Stimulated activated CD8-positive, alpha-beta memory T cell treated with anti-CD3 and anti-CD28 coated beads, Interleukin-2, amount 100 ng/mL, for 1 hour (primary cell): ENCODE data around the gene RAB8A.
A peak's percentile ranks its signal among the peaks of the same experiment; 100 is the strongest.
"Not testable (repeated sequence)": the region's sequence is repeated elsewhere in the genome, so short reads cannot be mapped to it uniquely, and the experiment has no call there.

Source experiments
- DNase-seq, 2 donors: peaks; one replicate each; pipeline ENCODE4 v3.0.0-alpha.2; 2020; ENCODE audit warnings: low read depth in 2 of 2

The RAB8A gene

DNA sequence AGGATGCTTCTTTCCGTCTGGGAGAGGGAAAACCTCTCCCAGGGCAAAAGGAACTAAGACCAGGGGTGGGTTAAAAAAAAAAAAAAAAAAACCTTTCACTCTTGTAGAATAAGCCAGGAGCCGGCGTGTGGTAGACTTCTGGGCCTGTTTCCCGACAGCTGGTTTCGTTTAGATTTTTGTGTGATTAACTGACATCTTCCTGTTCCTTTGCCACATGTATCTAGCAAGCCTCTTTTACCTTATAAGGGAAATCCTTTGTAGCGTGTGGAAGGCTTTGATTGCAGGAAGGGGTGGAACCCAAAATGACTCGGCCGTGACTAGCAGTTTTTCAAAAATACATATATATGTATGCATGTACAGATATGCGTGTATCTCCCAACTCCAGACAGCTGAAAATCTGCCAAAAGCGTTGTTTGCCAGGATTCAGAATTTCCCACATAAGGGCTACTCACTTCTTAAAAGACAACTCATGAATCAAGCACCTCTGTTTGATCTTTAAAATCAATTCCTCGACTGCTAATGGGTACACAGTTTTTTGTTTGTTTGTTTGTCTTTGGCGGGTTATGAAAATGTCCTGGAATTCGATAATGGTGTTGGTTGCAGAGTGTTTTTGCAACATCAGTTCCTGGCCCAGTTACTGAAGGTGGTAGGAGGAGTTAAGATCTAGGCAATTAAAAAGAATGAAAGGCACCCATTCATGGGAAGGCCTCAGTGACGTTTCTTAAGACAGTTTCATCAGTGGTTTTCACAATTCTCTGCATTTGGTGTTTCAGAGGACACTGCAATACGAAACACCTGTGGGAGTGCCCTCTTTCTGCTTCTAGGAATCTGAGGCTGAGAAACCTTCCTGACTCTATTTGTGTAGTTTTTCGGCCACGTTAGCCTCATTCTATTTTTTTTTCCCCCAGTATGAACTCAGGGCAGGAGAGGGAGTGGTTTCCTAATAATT, 32.7 kb upstream of the RAB8A start:
- DNase-seq = peak in 1 of 2 donors; percentile 41

GRCh38 chr19:16084067-16084685, 27.5 kb upstream of the RAB8A start:
- no peak for DNase-seq

DNA sequence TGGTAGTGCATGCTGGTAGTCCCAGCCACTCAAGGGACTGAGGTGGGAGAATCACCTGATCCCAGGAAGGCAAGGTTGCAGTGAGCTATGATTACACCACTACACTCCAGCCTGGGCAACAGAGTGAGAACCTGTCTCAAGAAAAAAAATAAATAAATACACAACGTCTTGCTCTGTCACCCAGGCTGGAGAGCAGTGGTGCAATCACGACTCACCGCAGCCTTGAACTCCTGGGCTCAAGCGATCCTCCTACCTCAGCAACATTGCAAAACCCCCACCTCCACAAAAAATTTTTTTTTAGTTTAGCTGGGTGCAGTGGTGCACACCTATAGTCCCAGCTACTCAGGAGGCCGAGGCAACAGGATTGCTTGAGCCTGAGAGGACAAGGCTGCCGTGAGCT, 26.6 kb upstream of the RAB8A start:
- no peak for DNase-seq

DNA sequence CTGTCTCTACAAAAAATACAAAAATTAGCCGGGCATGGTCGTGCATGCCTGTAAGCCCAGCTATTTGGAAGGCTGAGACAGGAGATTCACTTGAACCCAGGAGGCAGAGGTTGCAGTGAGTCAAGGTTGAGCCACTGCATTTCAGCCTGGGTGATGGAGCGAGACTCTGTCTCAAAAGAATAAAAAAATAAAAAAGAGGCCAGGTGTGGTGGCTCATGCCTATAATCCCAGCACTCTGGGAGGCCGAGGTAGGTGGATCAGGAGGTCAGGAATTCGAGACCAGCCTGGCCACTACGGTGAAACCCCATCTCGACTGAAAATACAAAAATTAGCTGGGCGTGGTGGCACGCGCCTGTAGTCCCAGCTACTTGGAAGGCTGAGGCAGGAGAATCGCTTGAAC, 24.3 kb upstream of the RAB8A start:
- DNase-seq = not testable (repeated sequence)

- DNase-seq = no peak
Measured at GRCh38 chr19:16087940-16088339, 23.7 kb upstream of the RAB8A start.

GRCh38 chr19:16088351-16089009, 23.2 kb upstream of the RAB8A start:
- no peak for DNase-seq

- no peak for DNase-seq
Measured at GRCh38 chr19:16089010-16089846, 22.5 kb upstream of the RAB8A start.

DNA sequence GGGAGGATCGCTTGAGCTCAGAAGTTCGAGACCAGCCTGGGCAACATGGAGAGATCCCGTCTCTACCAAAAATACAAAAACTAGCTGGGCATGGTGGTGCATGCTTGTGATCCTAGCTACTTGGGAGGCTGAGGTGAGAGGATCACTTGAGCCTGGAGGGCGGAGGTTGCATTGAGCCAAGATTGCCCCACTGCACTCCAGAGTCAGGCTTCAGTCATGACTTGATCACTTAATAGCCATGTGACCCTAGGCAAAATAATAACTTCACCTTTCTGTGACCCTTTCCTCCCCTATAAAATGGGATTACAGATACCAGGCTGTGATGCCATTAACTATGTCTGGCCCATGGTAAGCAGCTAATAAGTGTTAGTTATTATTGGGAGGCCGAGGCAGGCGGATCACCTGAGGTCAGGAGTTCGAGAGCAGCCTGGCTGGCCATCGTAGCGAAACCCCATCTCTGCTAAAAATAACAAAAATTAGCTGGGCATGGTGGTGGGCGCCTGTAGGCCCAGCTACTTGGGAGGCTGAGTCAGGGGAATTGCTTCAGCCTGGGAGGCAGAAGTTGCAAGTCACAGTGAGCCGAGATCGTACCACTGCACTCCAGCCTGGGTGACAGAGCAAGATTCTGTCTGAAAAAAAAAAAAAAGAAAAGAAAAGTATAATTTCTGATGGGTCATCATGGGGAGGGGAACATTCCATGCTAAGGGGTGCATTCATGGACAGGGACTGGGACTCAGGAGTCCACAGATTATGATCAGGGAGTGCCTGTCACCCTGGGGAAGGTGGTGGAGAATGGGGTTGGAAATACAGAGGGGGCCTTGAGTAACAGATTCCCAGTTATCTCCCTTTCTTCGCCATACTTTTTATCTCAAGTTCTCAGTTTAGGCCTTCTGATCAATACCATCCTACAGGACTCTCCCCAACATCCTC, 19.9 kb upstream of the RAB8A start:
- no peak for DNase-seq

DNA sequence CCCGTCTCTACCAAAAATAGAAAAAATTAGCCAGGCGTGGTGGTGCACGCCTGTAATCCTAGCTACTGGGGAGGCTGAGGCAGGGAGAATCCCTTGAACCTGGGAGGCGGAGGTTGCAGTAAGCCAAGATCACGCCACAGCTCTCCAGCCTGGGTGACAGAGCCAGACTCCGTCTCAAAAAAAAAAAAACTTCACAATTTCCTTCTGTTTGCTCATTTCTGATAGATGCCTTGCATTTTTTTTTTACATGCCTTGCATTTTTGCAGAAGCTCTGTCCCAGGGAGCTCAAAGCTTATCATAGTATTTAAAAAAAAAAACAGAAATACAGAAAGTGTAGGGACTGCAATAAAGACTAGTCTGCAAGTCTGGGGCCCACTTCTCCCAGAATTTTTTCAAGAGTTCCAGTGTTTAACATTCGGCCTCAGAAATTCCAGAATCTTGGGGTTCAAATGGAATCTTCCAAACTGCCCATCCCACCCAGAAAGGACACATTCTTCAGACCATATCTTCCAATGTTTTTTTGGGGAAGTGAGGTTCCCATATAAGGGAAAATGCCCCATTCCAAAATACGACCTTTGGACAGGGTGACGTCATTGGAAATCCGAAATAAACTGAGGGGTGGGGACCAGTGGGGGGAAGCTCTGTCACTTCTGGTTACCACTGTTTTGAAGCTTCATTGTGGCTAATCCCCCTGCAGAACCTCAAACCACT, 17.2 kb upstream of the RAB8A start:
- no peak for DNase-seq

GRCh38 chr19:16095071-16095571, 16.6 kb upstream of the RAB8A start:
- no peak for DNase-seq

- no peak for DNase-seq
Measured at GRCh38 chr19:16096280-16096855, 15.3 kb upstream of the RAB8A start.

GRCh38 chr19:16098416-16098768, 13.3 kb upstream of the RAB8A start:
- no peak for DNase-seq

DNA sequence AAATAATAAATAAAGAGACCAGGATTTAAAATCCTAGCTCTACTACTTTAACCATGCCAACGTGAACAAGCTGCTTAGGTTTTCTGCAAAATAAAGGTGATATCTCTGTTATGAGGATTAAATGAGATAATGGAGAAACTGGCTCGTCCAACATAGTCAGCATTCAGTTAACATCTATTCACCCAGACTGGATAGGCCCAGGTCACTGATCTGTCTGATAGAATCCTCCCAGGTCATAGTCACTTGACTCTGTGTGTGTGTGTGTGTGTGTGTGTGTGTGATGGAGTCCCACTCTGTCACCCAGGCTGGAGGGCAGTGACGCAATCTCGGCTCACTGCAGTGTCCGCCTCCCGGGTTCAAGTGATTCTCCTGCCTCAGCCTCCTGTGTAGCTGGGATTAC, 12.9 kb upstream of the RAB8A start:
- DNase-seq = no peak

- DNase-seq = not testable (repeated sequence)
Measured at GRCh38 chr19:16099314-16099965, 12.2 kb upstream of the RAB8A start.

DNA sequence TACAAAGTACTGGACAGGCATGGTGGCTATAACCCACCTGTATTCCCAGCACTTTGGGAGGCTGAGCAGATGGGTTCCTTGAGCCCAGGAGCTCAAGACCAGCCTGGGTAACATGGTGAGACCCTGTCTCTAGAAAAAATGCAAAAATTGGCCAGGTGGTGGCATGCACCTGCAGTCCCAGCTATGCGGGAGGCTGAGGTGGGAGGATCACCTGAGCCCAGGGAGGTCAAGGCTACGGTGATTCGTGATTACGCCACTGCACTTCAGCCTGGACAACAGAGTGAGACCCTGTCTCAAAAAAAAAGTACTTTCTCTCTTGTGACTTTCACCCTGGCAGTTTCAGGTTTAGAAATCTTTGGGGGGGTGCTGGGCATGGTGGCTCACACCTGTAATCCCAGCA, 11.2 kb upstream of the RAB8A start:
- no peak for DNase-seq

DNA sequence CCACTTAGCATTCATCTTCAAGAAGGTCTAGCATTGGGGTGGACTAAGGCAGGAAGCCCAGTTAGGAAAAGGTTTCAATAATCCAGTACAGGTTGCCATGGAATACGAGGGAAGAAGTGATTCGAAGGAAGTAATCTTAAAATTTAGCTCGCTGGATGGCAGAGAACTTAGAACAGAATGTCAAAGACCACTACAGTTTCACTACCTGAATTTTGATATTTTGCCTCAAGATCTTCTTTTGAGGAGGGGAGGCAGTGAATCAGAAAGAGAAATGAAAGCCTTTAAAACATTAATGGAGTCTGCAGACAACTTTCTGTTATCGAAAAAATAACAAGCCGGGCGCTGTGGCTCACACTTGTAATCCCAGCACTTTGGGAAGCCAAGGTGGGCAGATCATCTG, 7.0 kb upstream of the RAB8A start:
- DNase-seq = no peak

GRCh38 chr19:16106121-16106520, 5.6 kb upstream of the RAB8A start:
- DNase-seq = no peak

DNA sequence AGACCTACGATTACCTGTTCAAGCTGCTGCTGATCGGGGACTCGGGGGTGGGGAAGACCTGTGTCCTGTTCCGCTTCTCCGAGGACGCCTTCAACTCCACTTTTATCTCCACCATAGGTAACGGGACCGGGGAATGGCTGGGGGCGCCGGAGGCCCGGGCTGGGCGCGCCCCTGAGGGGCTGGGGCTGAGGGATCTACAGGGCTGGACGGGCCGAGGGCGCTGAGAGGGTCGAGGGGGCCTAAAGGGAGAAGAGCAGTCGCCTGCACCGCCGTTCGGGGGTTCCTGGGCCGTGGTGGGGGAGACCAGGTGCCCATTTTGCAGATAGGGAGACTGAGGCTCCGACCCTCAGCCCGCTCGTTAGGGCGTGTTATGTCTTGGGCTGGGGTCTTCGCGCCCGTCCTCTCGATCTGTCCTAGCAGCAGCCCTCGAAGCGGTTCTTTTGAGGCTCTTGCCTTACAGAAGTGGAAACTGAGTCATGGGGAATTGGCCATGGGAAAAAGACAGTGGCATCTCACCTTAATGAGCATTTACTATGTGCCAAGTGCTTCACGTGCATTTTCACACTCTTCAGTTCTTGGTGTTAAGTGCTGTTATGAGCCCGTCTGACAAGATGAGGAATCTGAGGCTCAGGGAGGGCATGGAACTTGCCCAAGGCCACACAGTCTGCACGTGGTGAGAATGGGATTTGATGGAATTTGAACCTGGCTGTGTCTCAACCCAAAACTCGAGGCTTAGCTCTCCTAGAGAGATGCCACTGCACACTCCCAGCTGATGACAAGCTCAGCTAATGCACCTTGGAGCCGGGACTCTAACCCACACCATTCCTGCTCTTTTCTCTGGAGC, 442 bp downstream of the RAB8A start:
- no peak for DNase-seq
